ENCODE data around the gene STARD5. TPM values are rescaled to one million over a fixed set of nuclear protein-coding genes. Genes with fewer than 3 reads are reported as not detected.
"Not testable (repeated sequence)": the region's sequence is repeated elsewhere in the genome, so short reads cannot be mapped to it uniquely, and the experiment has no call there.

Gene STARD5, protein sequence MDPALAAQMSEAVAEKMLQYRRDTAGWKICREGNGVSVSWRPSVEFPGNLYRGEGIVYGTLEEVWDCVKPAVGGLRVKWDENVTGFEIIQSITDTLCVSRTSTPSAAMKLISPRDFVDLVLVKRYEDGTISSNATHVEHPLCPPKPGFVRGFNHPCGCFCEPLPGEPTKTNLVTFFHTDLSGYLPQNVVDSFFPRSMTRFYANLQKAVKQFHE
- 1.2 and 1.5 TPM in 2 replicates for total RNA-seq (2014; rRNA removed; shearing (Covaris generic))
- 4.3 and 4.5 TPM in 2 replicates for polyA plus RNA-seq (2015; cell fraction: cytosol; rRNA removed)
- polyA plus RNA-seq (2015; cell fraction: nucleus; rRNA removed), result 17.0 and 17.8 TPM in 2 replicates

DNA sequence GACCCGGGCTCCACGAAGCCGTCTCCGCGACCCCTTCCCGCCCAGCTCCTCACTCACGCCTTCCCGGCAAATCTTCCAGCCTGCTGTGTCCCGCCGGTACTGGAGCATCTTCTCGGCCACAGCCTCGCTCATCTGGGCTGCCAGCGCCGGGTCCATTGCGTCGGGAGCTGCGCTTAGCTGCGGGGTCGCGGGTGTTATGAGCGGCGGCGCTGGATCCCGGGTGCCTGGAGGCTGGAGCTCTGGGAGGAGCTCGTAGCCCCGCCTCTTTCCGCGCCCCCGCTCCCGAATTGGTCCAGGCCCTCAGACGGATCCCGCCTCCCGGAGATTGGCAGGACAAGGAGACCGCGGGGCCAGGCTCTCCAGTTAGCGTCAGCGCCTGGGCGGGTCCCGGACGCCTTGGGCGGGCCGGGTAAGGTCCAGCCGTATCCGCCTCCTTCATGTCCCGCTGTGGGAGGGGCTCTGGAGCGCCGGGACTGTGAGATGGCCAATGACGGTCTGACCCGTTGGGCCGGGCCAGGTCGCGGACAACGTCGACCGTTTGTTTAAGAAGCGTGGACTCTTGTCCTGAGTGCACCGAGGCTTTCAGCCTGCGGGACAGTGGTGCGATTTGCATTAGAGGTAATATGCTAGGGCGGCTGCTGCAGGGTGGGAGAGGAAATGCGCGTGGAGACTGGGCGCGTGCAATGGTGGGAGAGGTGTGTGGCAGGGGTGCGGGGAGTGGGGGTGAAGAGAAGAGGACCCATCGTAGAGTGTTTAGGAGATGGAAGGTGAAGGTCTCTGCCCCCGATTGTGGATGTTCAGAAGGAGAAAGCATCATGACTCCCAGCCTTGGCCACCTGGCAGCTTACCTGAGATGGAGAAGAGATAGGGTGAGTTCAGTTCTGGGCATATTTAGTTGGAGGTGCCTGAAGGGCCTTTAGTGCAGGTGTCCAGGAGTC is at the start of gene STARD5:
Gene STARD5, minus strand, starts transcription at position 198 of the 938 bp plus-strand sequence. Its CDS starts 42 bp downstream, at position 156.
- in situ Hi-C loops (cut with HindIII; ENCODE audit: low pct_unique_long_range_greater_than_20kb, low sequenced_read_pairs), result no loop called here
- peak; percentile 97 for DNase-seq (ENCODE audit: low read depth, low spot score)

DNA sequence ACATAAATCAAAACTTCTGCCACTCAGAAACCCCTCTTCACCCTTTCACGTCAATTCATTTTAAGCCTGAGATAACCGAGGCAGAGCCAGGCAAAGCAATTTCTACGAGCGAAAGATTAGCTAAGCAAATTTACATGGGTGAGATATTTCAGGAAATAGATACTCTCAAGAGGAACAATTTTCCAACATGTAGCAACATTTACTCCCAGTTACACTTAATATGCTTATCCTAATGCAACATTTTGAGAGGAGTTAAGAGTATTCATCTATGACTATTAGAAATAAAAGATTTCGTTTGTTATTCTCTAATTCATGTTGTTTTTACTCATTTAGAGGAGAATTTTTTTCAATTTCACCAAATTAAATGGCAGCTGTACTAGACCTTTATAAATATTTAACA is 49.2 kb upstream of the STARD5 start:
- DNase-seq (ENCODE audit: low read depth, low spot score), result no peak
- in situ Hi-C loops (cut with HindIII; ENCODE audit: low pct_unique_long_range_greater_than_20kb, low sequenced_read_pairs), result no loop called here

DNA sequence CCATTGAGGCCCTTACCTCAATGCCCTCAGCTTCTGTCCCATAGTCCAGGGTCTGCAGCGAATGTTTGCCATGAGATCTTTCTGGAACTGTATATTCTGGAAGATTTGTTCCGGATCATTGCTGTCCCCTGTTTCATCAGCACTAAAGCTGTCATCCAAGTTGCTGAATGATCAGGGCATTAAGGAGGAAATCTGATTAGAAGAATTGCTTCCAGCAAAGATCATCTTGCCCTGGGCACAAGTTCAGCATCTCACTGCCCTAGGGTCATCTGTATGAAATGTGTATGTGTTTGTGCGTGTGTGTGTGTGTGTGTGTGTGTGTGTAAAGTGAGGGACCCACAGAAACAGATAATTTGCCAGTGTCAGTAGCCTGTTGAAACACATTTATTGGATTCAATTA is 48.6 kb upstream of the STARD5 start:
- no peak for DNase-seq (ENCODE audit: low read depth, low spot score)
- in situ Hi-C loops (cut with HindIII; ENCODE audit: low pct_unique_long_range_greater_than_20kb, low sequenced_read_pairs), result no loop called here

DNA sequence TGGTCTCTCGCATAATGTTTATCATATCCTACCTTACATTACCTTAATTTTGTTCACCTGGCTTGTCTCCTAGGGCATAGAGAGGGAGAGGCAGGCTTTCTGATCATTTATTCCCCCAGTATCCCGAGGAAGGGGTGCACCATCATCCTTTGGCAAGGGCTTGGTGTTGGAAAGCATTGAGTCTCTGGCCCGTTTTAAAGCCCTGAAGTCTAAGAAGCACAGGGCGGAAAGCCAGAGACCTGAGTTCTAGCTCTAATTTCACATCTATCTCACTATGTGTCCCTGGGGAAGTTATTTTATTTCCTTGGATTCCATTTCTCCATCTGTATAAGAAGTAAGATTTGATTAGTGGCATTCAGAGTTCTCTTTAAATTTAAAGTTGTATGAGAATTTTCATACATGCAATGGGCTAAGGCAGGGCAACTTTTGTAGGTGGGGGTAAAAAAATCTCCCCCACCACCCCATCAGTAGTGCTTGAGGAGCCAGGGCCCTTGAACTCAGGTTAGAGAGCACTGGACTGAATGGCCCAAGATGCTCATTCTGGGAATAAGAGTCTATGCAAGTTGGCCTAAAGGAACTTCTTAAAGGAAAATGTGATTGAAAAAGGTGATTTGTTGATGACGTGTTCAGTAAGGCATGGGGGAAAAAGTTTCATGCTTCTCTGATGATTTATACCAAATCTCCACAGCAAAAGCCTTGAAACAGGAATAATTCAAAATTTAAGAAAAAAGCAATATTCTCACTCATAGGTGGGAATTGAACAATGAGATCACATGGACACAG is 40.0 kb upstream of the STARD5 start:
- DNase-seq (ENCODE audit: low read depth, low spot score), result no peak
- in situ Hi-C loops (cut with HindIII; ENCODE audit: low pct_unique_long_range_greater_than_20kb, low sequenced_read_pairs), result no loop called here

DNA sequence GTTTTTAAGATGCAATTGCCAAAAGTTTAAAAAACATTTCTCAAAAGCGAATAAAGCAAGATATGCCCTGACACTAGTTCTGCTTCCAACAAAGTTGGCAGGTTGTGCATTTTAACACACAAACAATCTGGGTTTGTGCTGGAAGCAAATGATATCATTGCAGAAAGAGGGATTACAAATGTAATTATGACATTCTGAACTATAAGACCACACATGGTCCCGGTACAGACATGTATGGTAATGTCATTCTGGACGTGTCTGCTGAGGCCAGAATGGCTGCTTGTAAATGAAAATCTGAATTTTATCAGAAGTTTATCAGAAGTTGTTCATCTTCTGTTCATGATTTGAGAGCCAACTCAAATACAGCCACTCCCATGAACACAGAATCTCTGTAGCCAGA is 39.3 kb upstream of the STARD5 start:
- no peak for DNase-seq (ENCODE audit: low read depth, low spot score)
- in situ Hi-C loops (cut with HindIII; ENCODE audit: low pct_unique_long_range_greater_than_20kb, low sequenced_read_pairs), result no loop called here

DNA sequence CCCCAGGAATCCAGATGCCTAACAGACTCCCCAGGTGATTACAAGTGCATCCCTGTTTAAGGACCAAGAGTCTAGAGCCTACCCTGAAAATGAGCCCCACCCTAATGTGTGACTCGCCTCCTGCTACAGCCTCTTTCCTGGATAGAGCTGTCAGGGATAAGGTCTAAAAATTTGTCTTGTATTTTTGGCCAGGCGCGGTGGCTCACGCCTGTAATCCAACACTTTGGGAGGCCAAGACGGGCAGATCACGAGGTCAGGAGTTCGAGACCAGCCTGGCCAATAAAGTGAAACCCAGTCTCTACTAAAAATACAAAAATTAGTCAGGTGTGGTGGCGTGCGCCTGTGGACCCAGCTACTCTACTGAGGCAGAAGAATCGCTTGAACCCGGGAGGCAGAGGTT is 38.8 kb upstream of the STARD5 start:
- DNase-seq (ENCODE audit: low read depth, low spot score), result no peak
- in situ Hi-C loops (cut with HindIII; ENCODE audit: low pct_unique_long_range_greater_than_20kb, low sequenced_read_pairs), result no loop called here

DNA sequence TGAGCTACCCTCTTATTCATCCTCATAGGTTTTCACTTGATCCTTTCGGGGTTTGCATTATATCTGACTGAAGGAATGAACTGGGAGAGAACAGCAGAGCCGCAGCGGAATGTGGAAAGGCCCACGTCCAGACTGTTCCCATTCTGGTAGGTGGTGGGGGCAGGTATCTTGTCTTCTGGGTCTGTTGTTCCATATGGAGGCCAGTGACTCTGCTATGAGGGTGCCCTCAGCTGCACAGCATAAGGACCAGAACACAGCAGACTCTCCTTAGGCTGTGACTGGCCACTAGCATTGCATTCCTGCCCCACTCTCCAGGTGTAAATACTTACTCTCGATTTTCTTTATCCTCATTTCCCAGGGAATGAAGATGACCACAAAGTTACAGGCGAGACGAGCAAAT is 38.0 kb upstream of the STARD5 start:
- in situ Hi-C loops (cut with HindIII; ENCODE audit: low pct_unique_long_range_greater_than_20kb, low sequenced_read_pairs), result no loop called here
- DNase-seq (ENCODE audit: low read depth, low spot score), result no peak

DNA sequence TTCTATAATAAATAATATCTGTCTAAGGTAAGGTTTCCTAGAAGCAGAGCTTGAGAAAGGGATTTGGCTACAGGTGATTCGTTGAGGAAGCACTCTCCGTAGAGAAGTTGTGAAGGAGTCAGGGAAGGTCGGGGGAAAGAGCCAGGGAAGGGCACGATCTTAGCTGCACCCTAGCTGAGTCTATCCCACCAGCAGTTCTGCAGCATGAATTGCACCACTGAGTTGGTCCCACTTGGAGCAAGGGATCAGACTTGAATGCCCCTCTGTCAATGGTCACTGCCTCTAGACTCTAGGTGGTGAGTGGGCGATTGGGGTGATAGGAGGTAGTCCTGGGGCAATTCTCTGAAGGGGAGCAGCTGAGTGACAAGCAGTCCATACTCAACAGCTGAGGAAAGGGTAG is 36.5 kb upstream of the STARD5 start:
- DNase-seq (ENCODE audit: low read depth, low spot score), result no peak
- in situ Hi-C loops (cut with HindIII; ENCODE audit: low pct_unique_long_range_greater_than_20kb, low sequenced_read_pairs), result no loop called here

DNA sequence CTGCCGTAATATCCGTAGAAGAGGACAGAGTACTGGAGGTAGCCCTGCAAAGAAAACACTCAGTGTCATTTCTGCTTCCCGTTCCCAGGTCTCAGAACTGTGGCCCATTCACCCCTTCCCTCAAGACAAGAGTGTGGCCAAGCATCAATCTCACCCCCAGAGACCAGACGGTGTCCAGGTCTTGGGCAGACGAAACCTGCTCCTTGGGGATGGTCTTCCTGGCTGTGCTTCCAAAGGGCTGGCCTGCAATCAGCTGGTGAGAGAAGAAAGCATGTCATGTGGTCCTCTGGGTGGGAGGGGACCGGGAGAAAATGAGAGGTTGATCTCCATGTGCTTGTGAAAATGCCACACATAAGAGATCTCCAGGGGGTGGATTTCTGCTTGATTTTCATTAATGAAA is 34.3 kb upstream of the STARD5 start:
- in situ Hi-C loops (cut with HindIII; ENCODE audit: low pct_unique_long_range_greater_than_20kb, low sequenced_read_pairs), result no loop called here
- DNase-seq (ENCODE audit: low read depth, low spot score), result no peak

DNA sequence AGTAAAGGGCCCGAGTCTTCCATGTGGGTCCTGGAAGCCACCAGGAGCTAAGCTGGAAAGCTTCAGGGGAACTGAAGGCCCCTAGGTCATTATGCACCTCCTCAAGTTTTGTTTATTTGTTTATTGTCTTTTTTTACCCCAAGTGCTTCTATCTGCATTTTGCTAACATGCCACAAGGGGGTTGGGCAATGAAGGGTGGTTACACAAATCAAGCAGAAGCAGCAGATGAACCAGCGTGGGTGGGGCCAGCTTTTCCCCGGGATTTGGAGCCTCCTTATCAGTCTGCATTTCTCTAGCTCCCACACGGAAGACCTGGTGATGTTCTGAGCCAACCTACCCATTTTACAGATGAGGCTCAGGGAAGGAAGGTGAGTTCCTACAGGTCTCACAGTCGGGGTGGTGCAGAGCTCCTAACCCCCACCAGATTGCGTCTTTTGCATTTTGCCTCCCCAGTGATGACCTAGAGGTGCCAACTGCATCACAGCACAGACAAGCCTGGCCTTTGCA is 33.3 kb upstream of the STARD5 start:
- no peak for DNase-seq (ENCODE audit: low read depth, low spot score)
- in situ Hi-C loops (cut with HindIII; ENCODE audit: low pct_unique_long_range_greater_than_20kb, low sequenced_read_pairs), result no loop called here

DNA sequence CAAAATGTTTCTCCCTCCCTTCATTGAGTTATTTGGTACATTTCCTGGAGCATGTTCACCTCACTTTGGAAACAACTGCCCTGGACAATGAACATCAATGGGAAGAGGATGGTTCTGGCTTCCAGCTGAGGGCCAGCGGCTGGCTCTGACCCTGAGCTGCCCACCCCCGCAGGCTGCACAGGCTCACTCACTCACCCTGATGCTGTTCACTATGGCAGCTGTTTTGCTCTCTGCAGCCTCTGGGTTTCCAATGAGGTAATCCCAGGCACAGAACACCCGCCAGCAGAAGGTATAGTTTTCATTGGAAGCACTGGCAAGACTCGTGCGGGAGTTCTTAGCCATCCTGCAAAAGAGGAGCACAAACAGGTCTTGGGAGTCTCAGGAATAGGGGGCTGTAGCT is 32.3 kb upstream of the STARD5 start:
- in situ Hi-C loops (cut with HindIII; ENCODE audit: low pct_unique_long_range_greater_than_20kb, low sequenced_read_pairs), result no loop called here
- DNase-seq (ENCODE audit: low read depth, low spot score), result no peak

DNA sequence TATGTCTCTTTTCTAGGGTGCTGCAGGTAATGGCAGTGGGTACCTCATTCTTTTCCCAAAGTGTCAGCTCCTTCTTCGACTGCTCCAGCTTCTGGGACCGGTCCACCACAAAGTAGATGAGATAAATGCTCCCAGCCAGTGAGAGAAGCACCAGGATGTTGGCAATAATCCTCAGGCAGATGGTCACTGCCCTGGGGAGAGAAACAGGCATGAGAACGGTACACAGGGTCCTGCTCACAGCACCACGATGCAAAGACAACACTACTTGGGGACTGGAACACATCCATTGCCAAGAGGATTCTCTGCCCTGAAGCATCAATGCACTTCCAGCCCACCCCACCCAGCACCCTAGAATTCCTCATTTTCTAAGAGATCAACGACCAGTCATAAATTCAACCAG is 27.7 kb upstream of the STARD5 start:
- in situ Hi-C loops (cut with HindIII; ENCODE audit: low pct_unique_long_range_greater_than_20kb, low sequenced_read_pairs), result no loop called here
- no peak for DNase-seq (ENCODE audit: low read depth, low spot score)

DNA sequence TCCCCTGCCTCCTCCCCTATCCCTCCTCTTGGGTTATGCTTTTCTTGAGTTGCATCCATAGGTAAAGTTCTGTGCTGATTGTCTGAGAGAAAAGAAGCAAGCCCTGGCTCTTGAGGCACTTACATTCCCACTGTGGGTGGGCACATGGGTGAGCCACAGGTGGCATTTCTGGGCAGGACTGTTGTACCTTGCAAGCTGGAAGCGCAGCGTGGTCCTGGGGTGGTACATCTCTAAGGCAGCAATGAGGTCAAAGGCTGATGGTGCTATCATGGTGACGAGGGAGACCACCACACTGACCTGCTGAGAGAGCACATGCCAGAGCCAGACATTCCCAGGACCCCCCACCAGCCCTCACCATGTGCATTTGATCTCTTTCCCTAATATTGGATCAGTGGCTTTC is 25.3 kb upstream of the STARD5 start:
- DNase-seq (ENCODE audit: low read depth, low spot score), result no peak
- in situ Hi-C loops (cut with HindIII; ENCODE audit: low pct_unique_long_range_greater_than_20kb, low sequenced_read_pairs), result no loop called here

DNA sequence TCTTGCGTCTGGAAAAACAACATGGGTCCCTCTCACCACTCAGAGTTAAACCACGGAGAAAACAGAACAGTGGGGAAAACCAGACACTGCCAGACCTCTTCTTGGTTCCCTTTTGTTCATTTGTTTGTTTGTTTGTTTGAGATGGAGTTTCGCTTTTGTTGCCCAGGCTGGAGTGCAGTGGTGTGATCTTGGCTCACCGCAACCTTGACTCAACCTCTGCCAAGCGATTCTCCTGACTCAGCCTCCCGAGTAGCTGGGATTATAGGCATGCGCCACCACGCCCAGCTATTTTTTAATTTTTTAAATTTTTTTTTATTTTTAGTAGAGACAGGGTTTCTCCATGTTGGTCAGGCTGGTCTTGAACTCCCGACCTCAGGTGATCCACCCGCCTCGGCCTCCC is 24.8 kb upstream of the STARD5 start:
- in situ Hi-C loops (cut with HindIII; ENCODE audit: low pct_unique_long_range_greater_than_20kb, low sequenced_read_pairs); DNase-seq (ENCODE audit: low read depth, low spot score): not testable (repeated sequence)

DNA sequence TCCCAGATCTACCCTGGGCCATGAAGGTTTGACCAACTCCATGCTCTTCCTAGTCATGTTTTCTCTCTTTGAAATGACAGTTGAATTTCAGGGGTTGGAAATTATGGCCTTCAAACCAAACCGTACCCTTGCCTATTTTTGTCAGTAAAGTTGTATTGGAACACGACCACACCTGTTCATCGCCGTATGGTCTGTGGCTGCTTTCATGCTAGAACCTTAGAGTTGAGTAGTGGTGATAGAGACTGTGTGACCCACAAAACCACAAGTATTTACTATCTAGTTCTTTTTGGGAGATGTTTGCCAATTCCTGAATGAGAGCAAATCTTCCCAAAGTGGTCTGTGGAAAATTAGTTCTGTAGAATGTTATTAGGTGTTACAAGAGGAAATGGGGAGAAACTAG is 24.0 kb upstream of the STARD5 start:
- no peak for DNase-seq (ENCODE audit: low read depth, low spot score)
- in situ Hi-C loops (cut with HindIII; ENCODE audit: low pct_unique_long_range_greater_than_20kb, low sequenced_read_pairs), result no loop called here

DNA sequence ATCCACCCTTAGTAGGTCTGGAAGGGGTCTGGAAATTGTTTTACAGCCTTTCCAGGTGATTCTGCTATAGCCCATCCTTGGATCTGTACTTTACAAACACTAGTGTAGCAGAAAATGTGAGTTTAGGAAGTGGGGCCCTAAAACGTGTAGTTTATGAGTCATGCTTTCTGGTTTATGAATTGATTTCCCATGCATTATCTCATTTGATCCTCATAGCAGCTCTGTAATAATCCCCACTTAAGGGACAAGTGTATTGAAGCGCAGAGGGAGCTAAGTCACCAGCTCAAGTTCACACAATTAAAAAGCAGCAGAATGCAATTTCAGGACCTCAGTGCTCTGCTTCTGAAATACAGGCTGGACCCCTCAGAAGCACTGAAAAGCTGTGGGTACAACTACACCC is 22.7 kb upstream of the STARD5 start:
- in situ Hi-C loops (cut with HindIII; ENCODE audit: low pct_unique_long_range_greater_than_20kb, low sequenced_read_pairs), result no loop called here
- no peak for DNase-seq (ENCODE audit: low read depth, low spot score)

DNA sequence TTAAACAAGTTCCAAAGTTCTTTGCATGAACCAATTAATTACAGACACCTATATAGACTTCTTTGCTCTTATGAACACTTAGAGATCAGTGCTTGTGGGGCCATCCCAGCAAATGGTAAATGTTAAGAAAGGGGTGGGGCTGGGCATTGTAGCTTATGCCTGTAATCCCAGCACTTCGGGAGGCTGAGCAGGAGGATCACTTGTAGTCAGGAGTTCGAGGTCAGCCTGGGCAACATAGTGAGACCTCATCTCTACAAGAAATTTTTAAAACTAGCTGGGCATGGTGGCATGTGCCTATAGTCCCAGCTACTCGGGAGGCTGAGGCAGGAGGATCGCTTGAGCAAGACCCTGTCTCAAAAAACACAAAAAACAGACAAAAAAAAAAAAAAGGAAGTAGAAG is 19.4 kb upstream of the STARD5 start:
- in situ Hi-C loops (cut with HindIII; ENCODE audit: low pct_unique_long_range_greater_than_20kb, low sequenced_read_pairs), result no loop called here
- DNase-seq (ENCODE audit: low read depth, low spot score), result no peak

DNA sequence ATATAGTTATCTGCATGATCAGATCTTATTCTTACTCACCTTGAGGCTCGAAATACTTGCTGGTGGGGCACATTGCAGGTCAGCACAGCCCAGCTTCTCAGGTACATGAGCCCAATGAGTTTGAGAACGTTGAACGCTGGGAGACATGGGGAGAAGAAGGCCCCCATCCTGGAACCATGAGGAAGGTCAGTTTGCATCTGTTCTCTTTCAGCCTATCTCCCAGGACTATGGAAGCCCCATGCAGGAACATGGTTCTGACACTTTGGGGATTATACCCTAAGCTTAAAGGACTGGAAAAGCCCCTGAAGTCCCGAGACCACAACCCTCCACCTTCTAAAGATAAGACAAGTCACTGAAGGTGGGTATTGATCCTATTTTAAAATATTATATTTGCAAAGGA is 17.4 kb upstream of the STARD5 start:
- no peak for DNase-seq (ENCODE audit: low read depth, low spot score)
- in situ Hi-C loops (cut with HindIII; ENCODE audit: low pct_unique_long_range_greater_than_20kb, low sequenced_read_pairs), result no loop called here

All from SK-MEL-5 (cell line).